T-helper 1 cell treated with Interleukin-12 subunit alpha and Interleukin-12 subunit beta and Interleukin-4 antibody, amounts not matched to agents 30 μg/mL and 1 μg/mL, for 36 hours (primary cell): ENCODE measurements around the gene GDF10.

ENCODE experiments used
- H3K27ac Mint-ChIP-seq: one replicate; pipeline ENCODE4 v1.8.0; 2021; ENCODE audit warnings: mild to moderate bottlenecking, mixed read lengths
- H3K27me3 Mint-ChIP-seq: one replicate; pipeline ENCODE4 v1.8.0; 2021; ENCODE audit warnings: low read depth, mixed read lengths
- H3K36me3 Mint-ChIP-seq: one replicate; pipeline ENCODE4 v1.8.0; 2021; ENCODE audit warnings: low read depth, mixed read lengths
- H3K4me1 Mint-ChIP-seq: one replicate; pipeline ENCODE4 v1.8.0; 2021; ENCODE audit warnings: low read depth, mixed read lengths
- H3K4me3 Mint-ChIP-seq: one replicate; pipeline ENCODE4 v1.8.0; 2021; ENCODE audit warnings: mild to moderate bottlenecking, moderate library complexity, mixed read lengths
- H3K9me3 Mint-ChIP-seq: one replicate; pipeline ENCODE4 v1.8.0; 2021; ENCODE audit warnings: mixed read lengths

The GDF10 gene

DNA sequence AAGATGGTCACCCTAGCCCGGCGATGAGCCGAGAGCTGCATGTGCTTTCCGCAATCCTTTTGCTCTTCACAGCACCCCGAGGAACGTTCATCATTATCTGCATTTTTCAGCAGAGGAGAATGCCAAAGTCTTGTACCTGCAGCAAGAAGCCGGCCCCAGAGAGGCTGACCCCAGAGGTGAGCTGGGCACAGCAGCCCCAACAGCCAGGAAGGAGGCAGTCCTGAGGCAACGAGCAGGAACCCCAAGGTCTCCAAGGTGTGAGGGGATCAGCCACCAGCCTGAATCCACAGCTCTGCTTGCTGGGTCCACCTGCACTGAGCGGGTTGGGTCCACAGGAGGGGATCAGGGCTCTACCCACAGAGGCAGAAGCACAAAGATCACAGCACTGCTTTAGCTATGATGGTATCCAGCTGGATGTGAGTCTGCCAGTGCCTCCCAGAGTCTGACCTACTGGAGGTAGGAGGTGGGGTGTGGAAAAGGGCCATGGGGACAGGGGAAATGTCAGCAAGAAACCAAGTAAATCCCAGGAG lies 16.8 kb upstream of the GDF10 start:
- Mint-ChIP-seq H3K27me3 (no peaks in the 10 kb centered on the region), H3K4me3 (no peak overlapping the region), H3K36me3 (no peaks in the 10 kb centered on the region), H3K9me3 (no peaks in the 10 kb centered on the region), H3K4me1 (peaks cover 21% of the 10 kb centered on the region), H3K27ac (no peak overlapping the region)

GRCh38 chr10:47283848-47284247 lies 16.1 kb upstream of the GDF10 start:
- Mint-ChIP-seq H3K9me3 (no peaks in the 10 kb centered on the region), H3K36me3 (no peaks in the 10 kb centered on the region), H3K27ac (no peak overlapping the region), H3K27me3 (no peaks in the 10 kb centered on the region), H3K4me3 (no peak overlapping the region), H3K4me1 (peaks cover 17% of the 10 kb centered on the region)

DNA sequence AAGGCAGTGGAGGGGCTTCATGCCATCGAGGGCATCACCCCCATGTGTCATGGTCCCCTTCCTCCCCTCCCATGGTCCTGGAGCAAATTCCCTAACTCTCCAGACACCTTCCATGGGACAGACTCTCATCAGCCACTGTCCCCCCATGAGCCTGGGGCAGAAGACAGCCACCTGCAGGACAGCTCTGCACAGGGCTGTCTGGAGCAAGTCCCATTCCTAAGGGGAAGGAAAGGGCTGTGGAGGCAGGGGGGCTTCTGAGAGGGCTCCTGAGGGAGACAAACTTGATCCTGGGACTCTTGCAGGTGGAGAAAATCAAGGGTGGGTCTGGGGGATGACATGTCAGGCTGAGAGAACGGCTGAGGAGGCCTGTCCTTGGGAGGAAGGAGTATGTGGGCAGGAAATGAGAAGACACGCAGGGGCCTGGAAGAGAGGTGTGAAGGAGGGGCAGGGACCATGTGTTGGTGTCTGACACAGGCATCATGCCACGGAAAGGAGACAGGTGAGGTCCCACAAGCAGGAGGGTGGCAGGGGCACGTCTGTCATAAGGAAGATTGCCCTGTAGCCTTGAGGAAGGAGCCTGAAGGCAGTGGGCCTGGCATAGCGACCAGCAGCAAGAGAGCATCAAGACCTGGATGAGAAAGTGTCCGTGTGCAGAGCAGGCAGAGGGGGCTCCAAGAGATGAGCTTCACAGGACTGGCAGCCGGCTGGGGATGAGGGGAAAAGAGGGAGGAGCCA lies 14.4 kb upstream of the GDF10 start:
- Mint-ChIP-seq H3K4me1 (peaks cover 15% of the 10 kb centered on the region), H3K27ac (no peak overlapping the region), H3K27me3 (no peaks in the 10 kb centered on the region), H3K4me3 (no peak overlapping the region), H3K36me3 (no peaks in the 10 kb centered on the region), H3K9me3 (no peaks in the 10 kb centered on the region)

- H3K4me1 Mint-ChIP-seq, result peaks cover 15% of the 10 kb centered on the region
- H3K4me3 Mint-ChIP-seq, result no peak overlapping the region
- no peaks in the 10 kb centered on the region for H3K36me3 Mint-ChIP-seq
- no peak overlapping the region for H3K27ac Mint-ChIP-seq
- H3K9me3 Mint-ChIP-seq, result no peaks in the 10 kb centered on the region
- H3K27me3 Mint-ChIP-seq, result no peaks in the 10 kb centered on the region
These were observed 13.9 kb upstream of the GDF10 start for GRCh38 chr10:47286116-47286505.

DNA sequence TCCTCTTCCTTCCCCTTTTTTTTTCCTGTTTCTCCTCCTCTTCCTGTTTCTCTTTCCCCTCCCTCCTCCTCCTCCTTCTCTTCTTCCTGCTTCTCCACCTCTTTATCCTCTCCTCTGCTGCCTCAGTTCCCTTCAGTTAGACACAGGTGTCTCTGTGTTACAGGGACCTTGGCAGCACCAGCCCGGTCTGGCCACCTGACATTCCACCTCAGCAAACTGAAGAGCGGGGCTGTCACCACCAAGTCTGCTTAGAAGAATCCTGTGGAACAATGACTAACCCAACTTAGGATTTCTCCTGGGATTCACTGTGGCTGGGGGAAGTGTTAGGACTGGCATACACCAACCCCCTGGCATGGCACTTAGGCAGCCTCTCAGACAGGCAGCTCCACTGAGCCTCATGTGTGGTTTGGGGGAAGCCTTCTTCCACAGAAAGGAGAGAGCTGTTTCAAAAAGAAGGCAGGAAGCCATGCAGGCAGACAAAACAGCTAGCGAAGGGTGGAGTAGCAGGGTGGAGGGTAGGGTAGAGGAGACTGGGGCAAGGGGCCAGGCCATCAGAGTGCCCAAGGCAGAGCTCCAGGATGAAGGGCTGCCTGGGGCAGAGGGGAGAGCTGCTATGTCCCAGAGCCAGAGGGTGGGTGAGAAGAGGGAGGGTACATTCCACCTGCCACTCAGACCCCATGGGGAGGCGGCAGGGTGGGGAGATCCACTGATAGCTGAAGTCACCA lies 13.2 kb upstream of the GDF10 start:
- no peaks in the 10 kb centered on the region for H3K27me3 Mint-ChIP-seq
- no peaks in the 10 kb centered on the region for H3K9me3 Mint-ChIP-seq
- no peak overlapping the region for H3K27ac Mint-ChIP-seq
- H3K36me3 Mint-ChIP-seq, result no peaks in the 10 kb centered on the region
- no peak overlapping the region for H3K4me3 Mint-ChIP-seq
- H3K4me1 Mint-ChIP-seq, result peaks cover 15% of the 10 kb centered on the region

DNA sequence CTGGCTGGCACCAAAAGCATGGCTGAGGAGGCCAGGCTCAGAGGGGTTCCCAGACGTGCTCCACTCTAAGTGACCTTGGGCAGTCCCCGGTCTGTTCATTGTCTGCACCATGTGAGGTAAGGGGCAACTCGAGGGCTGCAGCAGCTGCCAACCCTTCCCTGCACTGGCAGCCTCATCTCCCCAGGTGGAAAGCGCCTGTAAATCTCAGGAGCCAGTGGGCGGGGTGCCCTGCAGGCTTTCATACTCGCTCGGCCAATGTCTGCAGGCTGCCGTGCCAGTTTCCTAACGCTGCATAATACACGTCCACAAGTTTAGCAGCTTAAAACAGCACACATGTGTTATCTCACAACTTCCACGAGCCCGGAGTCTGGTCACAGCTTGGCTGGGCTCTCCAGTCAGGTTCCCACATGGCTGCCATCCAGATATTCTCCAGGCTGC lies 12.6 kb upstream of the GDF10 start:
- Mint-ChIP-seq H3K27me3 (no peaks in the 10 kb centered on the region), H3K27ac (no peak overlapping the region), H3K4me1 (peaks cover 15% of the 10 kb centered on the region), H3K4me3 (no peak overlapping the region), H3K36me3 (no peaks in the 10 kb centered on the region), H3K9me3 (no peaks in the 10 kb centered on the region)

DNA sequence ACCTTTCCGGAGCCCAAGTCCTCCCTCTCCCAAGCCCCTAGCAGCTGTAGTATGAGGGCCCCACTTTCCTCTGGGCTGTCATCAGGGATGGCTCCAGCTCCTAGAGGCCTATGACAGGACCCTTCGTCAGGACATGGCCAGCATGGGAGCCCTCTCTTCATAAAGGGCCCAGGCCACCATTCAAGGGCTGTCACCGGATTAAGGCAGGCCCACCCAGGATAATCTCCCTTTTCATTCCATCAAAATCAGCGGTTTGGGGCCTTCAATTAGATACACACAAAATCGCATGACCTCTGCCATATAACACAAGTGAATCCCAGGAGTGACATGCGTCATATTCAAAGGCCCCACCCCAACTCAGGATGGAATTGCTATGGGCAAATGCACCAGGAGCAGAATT lies 12.2 kb upstream of the GDF10 start:
- H3K4me1 Mint-ChIP-seq, result peaks cover 15% of the 10 kb centered on the region
- no peaks in the 10 kb centered on the region for H3K9me3 Mint-ChIP-seq
- no peaks in the 10 kb centered on the region for H3K27me3 Mint-ChIP-seq
- H3K27ac Mint-ChIP-seq, result no peak overlapping the region
- H3K4me3 Mint-ChIP-seq, result no peak overlapping the region
- no peaks in the 10 kb centered on the region for H3K36me3 Mint-ChIP-seq

DNA sequence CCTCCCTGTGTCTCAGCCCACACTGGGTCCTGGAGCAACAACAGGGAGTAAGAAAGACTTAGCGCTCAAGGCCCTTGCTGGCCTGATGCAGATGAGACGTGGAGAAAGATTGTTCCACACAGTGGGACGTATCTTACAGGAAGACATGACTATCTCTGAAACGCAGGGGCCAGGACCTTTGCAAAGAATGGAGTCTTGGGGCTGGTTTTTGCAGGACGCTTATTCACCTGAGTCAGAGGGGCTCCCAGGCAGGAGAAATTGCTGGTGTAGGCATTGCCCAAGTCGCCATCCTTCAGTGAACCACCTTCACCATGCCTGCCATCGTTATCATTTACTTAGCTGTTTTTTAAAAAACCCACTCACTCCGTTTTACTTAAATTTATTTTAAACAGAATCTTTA lies 11.8 kb upstream of the GDF10 start:
- peaks cover 15% of the 10 kb centered on the region for H3K4me1 Mint-ChIP-seq
- H3K27ac Mint-ChIP-seq, result no peak overlapping the region
- H3K4me3 Mint-ChIP-seq, result no peak overlapping the region
- H3K9me3 Mint-ChIP-seq, result no peaks in the 10 kb centered on the region
- no peaks in the 10 kb centered on the region for H3K27me3 Mint-ChIP-seq
- no peaks in the 10 kb centered on the region for H3K36me3 Mint-ChIP-seq

DNA sequence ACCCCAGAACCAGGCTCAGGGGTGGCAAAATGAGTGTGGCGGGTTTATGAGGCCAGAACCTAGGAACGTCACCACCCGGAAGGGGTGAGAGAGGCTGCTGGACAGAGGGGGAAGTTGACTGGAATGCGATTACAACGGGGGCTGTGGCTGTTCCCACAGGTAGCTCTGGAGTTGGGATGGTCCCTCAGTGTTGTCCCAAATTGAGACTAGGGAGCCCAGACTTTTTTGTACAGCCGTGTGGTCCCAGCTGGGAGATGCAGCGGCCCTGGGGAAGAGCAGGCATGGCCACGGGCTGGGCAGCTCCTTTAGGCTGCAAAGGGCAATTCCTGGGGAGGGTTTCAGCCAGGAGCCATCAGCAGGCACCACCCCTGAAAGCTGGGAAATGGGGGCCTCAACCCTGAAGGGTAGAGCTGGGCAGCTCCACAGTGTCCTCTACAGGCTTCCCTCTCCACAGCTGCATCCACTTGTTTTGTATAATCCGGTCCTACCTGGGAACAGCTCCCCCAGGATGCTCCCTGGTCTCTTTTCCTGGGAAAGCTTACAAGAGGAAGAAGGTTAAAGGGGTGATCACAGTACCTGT lies 11.0 kb upstream of the GDF10 start:
- H3K4me1 Mint-ChIP-seq, result peaks cover 15% of the 10 kb centered on the region
- H3K27me3 Mint-ChIP-seq, result no peaks in the 10 kb centered on the region
- no peaks in the 10 kb centered on the region for H3K36me3 Mint-ChIP-seq
- no peak overlapping the region for H3K4me3 Mint-ChIP-seq
- no peaks in the 10 kb centered on the region for H3K9me3 Mint-ChIP-seq
- H3K27ac Mint-ChIP-seq, result no peak overlapping the region

GRCh38 chr10:47289921-47290320 lies 10.1 kb upstream of the GDF10 start:
- Mint-ChIP-seq H3K27ac (no peak overlapping the region), H3K4me3 (no peak overlapping the region), H3K9me3 (no peaks in the 10 kb centered on the region), H3K4me1 (peaks cover 14% of the 10 kb centered on the region), H3K36me3 (no peaks in the 10 kb centered on the region), H3K27me3 (peaks cover under 1% of the 10 kb centered on the region)

- H3K4me1 Mint-ChIP-seq, result peaks cover 14% of the 10 kb centered on the region
- no peaks in the 10 kb centered on the region for H3K9me3 Mint-ChIP-seq
- H3K27ac Mint-ChIP-seq, result no peak overlapping the region
- no peaks in the 10 kb centered on the region for H3K36me3 Mint-ChIP-seq
- no peak overlapping the region for H3K4me3 Mint-ChIP-seq
- peaks cover 3% of the 10 kb centered on the region for H3K27me3 Mint-ChIP-seq
These were observed 9.7 kb upstream of the GDF10 start for GRCh38 chr10:47290338-47290737.

DNA sequence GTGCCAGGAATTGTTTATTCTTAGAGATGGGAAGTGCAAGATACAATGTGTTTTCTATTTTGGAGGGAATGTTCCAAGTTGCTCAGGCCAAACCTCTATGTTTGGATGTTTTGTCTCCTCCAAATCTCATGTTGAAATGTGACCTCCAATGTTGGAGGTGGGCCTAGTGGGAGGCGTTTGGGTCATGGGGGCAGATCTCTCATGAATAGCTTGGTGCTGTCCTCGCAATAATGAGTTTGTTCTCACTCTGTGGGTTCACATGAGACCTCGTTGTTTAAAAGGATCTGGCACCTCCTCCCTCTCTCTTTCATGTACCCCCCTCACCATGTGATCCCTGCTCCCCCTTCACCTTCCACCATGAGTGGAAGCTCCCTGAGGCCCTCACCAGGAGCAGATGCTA lies 8.3 kb upstream of the GDF10 start:
- no peaks in the 10 kb centered on the region for H3K36me3 Mint-ChIP-seq
- H3K27ac Mint-ChIP-seq, result no peak overlapping the region
- no peaks in the 10 kb centered on the region for H3K9me3 Mint-ChIP-seq
- no peak overlapping the region for H3K4me3 Mint-ChIP-seq
- H3K4me1 Mint-ChIP-seq, result peaks cover 3% of the 10 kb centered on the region
- peaks cover 11% of the 10 kb centered on the region for H3K27me3 Mint-ChIP-seq

DNA sequence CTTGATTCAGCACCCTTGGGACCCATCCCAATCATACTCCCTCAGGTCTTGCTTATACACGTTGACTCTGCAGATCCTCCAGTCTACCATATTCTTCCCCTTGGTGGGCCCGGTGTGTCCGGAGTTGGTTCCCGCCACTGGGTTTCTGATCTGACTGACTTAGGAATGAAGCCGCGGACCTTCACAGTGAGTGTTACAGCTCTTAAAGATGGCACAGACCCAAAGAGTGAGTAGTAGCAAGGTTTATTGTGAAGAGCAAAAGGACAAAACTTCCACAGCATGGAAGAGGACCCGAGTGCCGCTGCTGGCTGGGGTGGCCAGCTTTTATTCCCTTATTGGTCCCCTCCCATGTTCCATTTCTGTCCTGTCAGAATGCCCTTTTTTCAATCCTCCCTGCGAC lies 5.9 kb upstream of the GDF10 start:
- Mint-ChIP-seq H3K27me3 (peaks cover 29% of the 10 kb centered on the region), H3K9me3 (no peaks in the 10 kb centered on the region), H3K27ac (no peak overlapping the region), H3K4me1 (no peaks in the 10 kb centered on the region), H3K36me3 (no peaks in the 10 kb centered on the region), H3K4me3 (no peak overlapping the region)

GRCh38 chr10:47294501-47294900 lies 5.5 kb upstream of the GDF10 start:
- Mint-ChIP-seq H3K36me3 (no peaks in the 10 kb centered on the region), H3K27me3 (peaks cover 33% of the 10 kb centered on the region), H3K4me1 (no peaks in the 10 kb centered on the region), H3K4me3 (no peak overlapping the region), H3K9me3 (no peaks in the 10 kb centered on the region), H3K27ac (no peak overlapping the region)

- Mint-ChIP-seq H3K9me3 (no peaks in the 10 kb centered on the region), H3K27ac (no peak overlapping the region), H3K4me3 (no peak overlapping the region), H3K27me3 (peaks cover 37% of the 10 kb centered on the region), H3K36me3 (no peaks in the 10 kb centered on the region), H3K4me1 (no peaks in the 10 kb centered on the region)
These were observed 4.6 kb upstream of the GDF10 start for GRCh38 chr10:47295411-47295810.
